HCT116 (cell line): Measurements from ENCODE around the gene ARHGAP42. TPM values are rescaled to one million over a fixed set of nuclear protein-coding genes. Genes with fewer than 3 reads are reported as not detected.

Source experiments
- ATAC-seq: fragments of 200-7000 bp; cut with Tn5 transposase; 2 replicates; pipeline ENCODE4 v1.9.1; 2020; ENCODE audit warnings: mild to moderate bottlenecking, moderate library complexity
- BruUV-seq: library from RNA; stranded (reverse); fragments of 400-500 nt; replicated peaks from 2 replicates; lab custom pipeline; 2021; lab: Mats Ljungman, UMichigan
- CTCF ChIA-PET: fragments of 300-600 bp; sonication (Branson Sonifier 250); formaldehyde crosslinking; loops from one replicate; lab custom pipeline; 2021; ENCODE audit warnings: antibody characterized with exemption; lab: Charles Lee
- POLR2A ChIA-PET: fragments of 300-600, 350-600 bp; sonication (Branson Sonifier 250); formaldehyde crosslinking; loops from one replicate; lab custom pipeline; 2021; ENCODE audit warnings: antibody characterized with exemption; lab: Charles Lee
- RAD21 ChIA-PET, 2 experiments: fragments of 300-600 bp; sonication (Branson Sonifier 250); formaldehyde crosslinking; loops; one replicate each; lab custom pipeline; 2023; ENCODE audit warnings: low total read pairs in 2 of 2; ENCODE audit not compliant: uncharacterized antibody in 2 of 2, unreplicated experiment in 2 of 2, low non-redundant PET in 1 of 2; lab: Charles Lee
- DNase-seq: peaks from one replicate; pipeline ENCODE4 v3.0.0-alpha.2; 2010; ENCODE audit warnings: low read depth, low spot score
- H2AFZ ChIP-seq: fragments of 200-600 bp; shearing (Covaris generic), sonication (generic); 2 replicates; pipeline ENCODE4 v1.6.1; 2017; ENCODE audit warnings: low read depth, mixed run types, mixed read lengths, antibody characterized with exemption, low read length; ENCODE audit not compliant: poor library complexity, severe bottlenecking
- H3K27ac ChIP-seq: 2 replicates; pipeline ENCODE4 v1.5.1; 2012; ENCODE audit warnings: low read depth, low read length
- H3K27me3 ChIP-seq: fragments of 200-600 bp; sonication (generic); 2 replicates; pipeline ENCODE4 v1.6.1; 2016; ENCODE audit warnings: mixed run types, low read length, mixed read lengths; ENCODE audit not compliant: insufficient read depth
- H3K36me3 ChIP-seq, 2 experiments: fragments of 200-500 bp in 1 of 2; fragments of 200-600 bp in 1 of 2; sonication (Bioruptor generic) in 1 of 2; sonication (generic) in 1 of 2; 2 replicates each; pipeline versions ENCODE4 v1.5.1 to v1.6.1; 2014 to 2016; ENCODE audit warnings: low read length in 2 of 2, inconsistent platforms in 1 of 2, mixed read lengths in 1 of 2, mixed run types in 1 of 2; ENCODE audit not compliant: insufficient read depth in 2 of 2, control insufficient read depth in 1 of 2
- H3K4me1 ChIP-seq, 2 experiments: fragments of 200-600 bp in 1 of 2; sonication (generic) in 1 of 2; 2 replicates each; pipeline versions ENCODE4 v1.5.1 to v1.6.1; 2012 to 2017; ENCODE audit warnings: low read length in 2 of 2, inconsistent platforms in 1 of 2, mild to moderate bottlenecking in 1 of 2, mixed read lengths in 1 of 2, mixed run types in 1 of 2, moderate library complexity in 1 of 2; ENCODE audit not compliant: insufficient read depth in 2 of 2, control insufficient read depth in 1 of 2
- H3K4me2 ChIP-seq: fragments of 200-600 bp; sonication (generic); 2 replicates; pipeline ENCODE4 v1.6.1; 2017; ENCODE audit warnings: mixed run types, low read length, mixed read lengths
- H3K4me3 ChIP-seq, 2 experiments: fragments of 200-600 bp in 1 of 2; sonication (generic) in 1 of 2; replicated peaks in 1 of 2; 2 replicates each; pipeline ENCODE4 v1.5.1; 2011 to 2016; ENCODE audit warnings: low read length in 2 of 2, control low read depth in 1 of 2, low read depth in 1 of 2, mild to moderate bottlenecking in 1 of 2, mixed read lengths in 1 of 2, mixed run types in 1 of 2
- H3K79me2 ChIP-seq: fragments of 200-600 bp; sonication (generic); 2 replicates; pipeline ENCODE4 v1.6.1; 2017; ENCODE audit warnings: mild to moderate bottlenecking, mixed run types, low read length, moderate library complexity, mixed read lengths; ENCODE audit not compliant: insufficient read depth
- H3K9ac ChIP-seq: fragments of 200-600 bp; sonication (generic); 2 replicates; pipeline ENCODE4 v1.6.1; 2016; ENCODE audit warnings: low read length, mixed read lengths
- H3K9me2 ChIP-seq: fragments of 200-600 bp; sonication (generic), shearing (Covaris generic); 2 replicates; pipeline ENCODE4 v1.6.1; 2017; ENCODE audit warnings: mixed run types, mild to moderate bottlenecking, moderate library complexity; ENCODE audit not compliant: insufficient read depth
- H3K9me3 ChIP-seq, 2 experiments: fragments of 200-500 bp in 1 of 2; fragments of 200-600 bp in 1 of 2; sonication (Bioruptor generic) in 1 of 2; sonication (generic) in 1 of 2; 2 replicates each; pipeline ENCODE4 v1.6.1; 2014 to 2017; ENCODE audit warnings: low read length in 2 of 2, mixed read lengths in 2 of 2, inconsistent platforms in 1 of 2, low read depth in 1 of 2, mild to moderate bottlenecking in 1 of 2, mixed run types in 1 of 2, moderate library complexity in 1 of 2; ENCODE audit not compliant: control insufficient read depth in 1 of 2, insufficient read depth in 1 of 2
- H4K20me1 ChIP-seq: fragments of 200-600 bp; sonication (generic), shearing (Covaris generic); 2 replicates; pipeline ENCODE4 v1.6.1; 2017; ENCODE audit warnings: mixed run types, mild to moderate bottlenecking, moderate library complexity; ENCODE audit not compliant: insufficient read depth
- CBX3 ChIP-seq: IDR thresholded peaks from 2 replicates; pipeline ENCODE4 v1.6.1; 2012; ENCODE audit warnings: low read depth
- CEBPB ChIP-seq: IDR thresholded peaks from 2 replicates; pipeline ENCODE4 v1.6.1; 2012; ENCODE audit warnings: low read depth
- EGR1 ChIP-seq: IDR thresholded peaks from 2 replicates; pipeline ENCODE4 v1.6.1; 2012; ENCODE audit warnings: low read depth
- ELF1 ChIP-seq: IDR thresholded peaks from 2 replicates; pipeline ENCODE4 v1.6.1; 2012; ENCODE audit warnings: low read depth, borderline replicate concordance
- EZH2 ChIP-seq: fragments of 200-600 bp; sonication (generic); IDR thresholded peaks from 2 replicates; pipeline ENCODE4 v1.6.1; 2017; ENCODE audit warnings: antibody characterized with exemption, mixed run types
- EZH2phosphoT487 ChIP-seq: fragments of 200-600 bp; IDR thresholded peaks from 2 replicates; pipeline ENCODE4 v1.6.1; 2018; ENCODE audit warnings: antibody characterized with exemption, borderline replicate concordance
- FOSL1 ChIP-seq: IDR thresholded peaks from 2 replicates; pipeline ENCODE4 v1.6.1; 2012; ENCODE audit warnings: low read depth
- JUND ChIP-seq: IDR thresholded peaks from 2 replicates; pipeline ENCODE4 v1.6.1; 2012
- POLR2A ChIP-seq: IDR thresholded peaks from 2 replicates; pipeline ENCODE4 v1.7.0; 2011; ENCODE audit warnings: borderline replicate concordance; ENCODE audit not compliant: insufficient read depth, insufficient read length; ENCODE audit errors: extremely low read depth
- POLR2AphosphoS5 ChIP-seq: IDR thresholded peaks from 2 replicates; pipeline ENCODE4 v1.6.1; 2011; ENCODE audit warnings: mild to moderate bottlenecking, low read depth, low read length, moderate library complexity
- RAD21 ChIP-seq: IDR thresholded peaks from 2 replicates; pipeline ENCODE4 v1.6.1; 2012; ENCODE audit warnings: low read depth, mild to moderate bottlenecking
- SIN3A ChIP-seq: IDR thresholded peaks from 2 replicates; pipeline ENCODE4 v1.6.1; 2012; ENCODE audit warnings: low read depth
- SP1 ChIP-seq: IDR thresholded peaks from 2 replicates; pipeline ENCODE4 v1.6.1; 2012; ENCODE audit warnings: low read depth
- SRF ChIP-seq: IDR thresholded peaks from 2 replicates; pipeline ENCODE4 v1.6.1; 2012; ENCODE audit warnings: low read depth
- TCF7L2 ChIP-seq: IDR thresholded peaks from 2 replicates; pipeline ENCODE4 v1.7.0; 2011; ENCODE audit warnings: borderline replicate concordance, inconsistent platforms; ENCODE audit not compliant: insufficient read depth, insufficient read length; ENCODE audit errors: extremely low read depth
- YY1 ChIP-seq: IDR thresholded peaks from 2 replicates; pipeline ENCODE4 v1.6.1; 2011; ENCODE audit warnings: low read length, low read depth, moderate library complexity, mild to moderate bottlenecking; ENCODE audit not compliant: insufficient replicate concordance; ENCODE audit errors: extremely low read depth
- ZNF274 ChIP-seq: fragments of 200-500 bp; sonication (Bioruptor generic); IDR thresholded peaks from 2 replicates; pipeline ENCODE4 v1.6.1; 2014; ENCODE audit warnings: mild to moderate bottlenecking, low read depth, low read length, inconsistent platforms
- intact Hi-C: fragments of 100-400 bp; cut with micrococcal nuclease; formaldehyde crosslinking; loops from 2 replicates; pipeline ENCODE4 v1.10.0; 2022
- total RNA-seq: library from RNA; stranded (reverse); gene quantifications from one replicate; pipeline ENCODE4 v1.2.1, GENCODE V29; 2021; ENCODE audit not compliant: unreplicated experiment
- TF ChIP-seq, protein P1 (sequence below): IDR thresholded peaks from 2 replicates; pipeline ENCODE4 v1.6.1; 2012
- TF ChIP-seq, protein P2 (sequence below), 3 experiments: fragments of 200-600 bp in 1 of 3; sonication (generic) in 1 of 3; IDR thresholded peaks in 2 of 3; conservative IDR thresholded peaks in 1 of 3; 2 replicates each; pipeline ENCODE4 v1.5.1; 2012 to 2017; ENCODE audit warnings: low read depth in 2 of 3, low read length in 2 of 3, antibody characterized with exemption in 1 of 3, borderline replicate concordance in 1 of 3, control low read depth in 1 of 3, mild to moderate bottlenecking in 1 of 3, mixed read lengths in 1 of 3, mixed run types in 1 of 3, moderate library complexity in 1 of 3; ENCODE audit not compliant: insufficient read depth in 1 of 3
- TF ChIP-seq, protein P3 (sequence below): IDR thresholded peaks from 2 replicates; pipeline ENCODE4 v1.6.1; 2012

ARHGAP42 gene
- total RNA-seq, 1 experiment from 2014 or later = 12.3 TPM

DNA sequence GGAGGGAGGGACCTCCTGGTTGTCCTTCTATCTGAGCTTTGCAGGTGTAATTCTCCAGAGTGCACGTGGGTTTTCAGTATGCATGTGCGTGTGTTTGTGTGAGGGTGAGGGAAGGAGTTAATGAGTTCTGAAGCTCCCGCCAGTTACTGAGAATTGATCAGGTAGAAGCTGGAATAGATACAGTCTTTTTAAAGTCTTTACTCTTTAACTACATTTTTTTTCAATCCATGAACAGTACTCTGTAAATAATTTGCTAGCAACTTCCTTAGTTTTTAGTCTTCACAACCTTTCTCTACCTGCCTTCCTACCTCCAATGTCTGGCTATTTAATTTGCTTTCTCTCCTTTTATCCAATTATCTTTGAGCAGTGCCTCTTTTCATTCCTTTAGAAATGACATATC lies 25.5 kb downstream of the ARHGAP42 start:
- Histone ChIP-seq H3K27ac (no peak overlapping the region), H3K27me3 (no peaks in the 10 kb centered on the region), H3K4me3 (no peak overlapping the region), H2AFZ (no peak overlapping the region), H4K20me1 (no peaks in the 10 kb centered on the region), H3K9me2 (no peaks in the 10 kb centered on the region), H3K79me2 (peaks cover 57% of the 10 kb centered on the region), H3K9ac (no peak overlapping the region), H3K36me3 (no peaks in the 10 kb centered on the region), H3K9me3 (no peaks in the 10 kb centered on the region), H3K4me1 (peaks cover 7 to 27% of the 10 kb centered on the region in 2 experiments; a peak in 3 of 4 replicates), H3K4me2 (no peak overlapping the region)
- BruUV-seq = no TSS peak
- no peak for DNase-seq
- CTCF ChIA-PET = no interaction called here
- POLR2A ChIA-PET = no interaction called here
- ATAC-seq = no peak
- TF ChIP-seq SIN3A = no peak
- no peak for TF ChIP-seq EZH2
- TF ChIP-seq FOSL1 = no peak
- TF ChIP-seq TCF7L2 = no peak
- no peak for TF ChIP-seq EZH2phosphoT487
- TF ChIP-seq, protein P1, sequence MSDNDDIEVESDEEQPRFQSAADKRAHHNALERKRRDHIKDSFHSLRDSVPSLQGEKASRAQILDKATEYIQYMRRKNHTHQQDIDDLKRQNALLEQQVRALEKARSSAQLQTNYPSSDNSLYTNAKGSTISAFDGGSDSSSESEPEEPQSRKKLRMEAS = no peak
- TF ChIP-seq, protein P2, sequence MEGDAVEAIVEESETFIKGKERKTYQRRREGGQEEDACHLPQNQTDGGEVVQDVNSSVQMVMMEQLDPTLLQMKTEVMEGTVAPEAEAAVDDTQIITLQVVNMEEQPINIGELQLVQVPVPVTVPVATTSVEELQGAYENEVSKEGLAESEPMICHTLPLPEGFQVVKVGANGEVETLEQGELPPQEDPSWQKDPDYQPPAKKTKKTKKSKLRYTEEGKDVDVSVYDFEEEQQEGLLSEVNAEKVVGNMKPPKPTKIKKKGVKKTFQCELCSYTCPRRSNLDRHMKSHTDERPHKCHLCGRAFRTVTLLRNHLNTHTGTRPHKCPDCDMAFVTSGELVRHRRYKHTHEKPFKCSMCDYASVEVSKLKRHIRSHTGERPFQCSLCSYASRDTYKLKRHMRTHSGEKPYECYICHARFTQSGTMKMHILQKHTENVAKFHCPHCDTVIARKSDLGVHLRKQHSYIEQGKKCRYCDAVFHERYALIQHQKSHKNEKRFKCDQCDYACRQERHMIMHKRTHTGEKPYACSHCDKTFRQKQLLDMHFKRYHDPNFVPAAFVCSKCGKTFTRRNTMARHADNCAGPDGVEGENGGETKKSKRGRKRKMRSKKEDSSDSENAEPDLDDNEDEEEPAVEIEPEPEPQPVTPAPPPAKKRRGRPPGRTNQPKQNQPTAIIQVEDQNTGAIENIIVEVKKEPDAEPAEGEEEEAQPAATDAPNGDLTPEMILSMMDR (IDR thresholded peaks at IDR 0.05 in 2 of 3, conservative IDR thresholded peaks at IDR 0.05 in 1 of 3; ENCODE audit: borderline replicate concordance in 1 of 3, insufficient read depth in 1 of 3, low read depth in 2 of 3, low read length in 2 of 3) = no peak
- no peak for TF ChIP-seq SRF
- no peak for TF ChIP-seq SP1
- no peak for TF ChIP-seq POLR2A
- no peak for TF ChIP-seq ELF1
- no peak for TF ChIP-seq EGR1
- no peak for TF ChIP-seq CBX3
- TF ChIP-seq POLR2AphosphoS5 = no peak
- TF ChIP-seq YY1 = no peak
- TF ChIP-seq JUND = no peak
- TF ChIP-seq, protein P3, sequence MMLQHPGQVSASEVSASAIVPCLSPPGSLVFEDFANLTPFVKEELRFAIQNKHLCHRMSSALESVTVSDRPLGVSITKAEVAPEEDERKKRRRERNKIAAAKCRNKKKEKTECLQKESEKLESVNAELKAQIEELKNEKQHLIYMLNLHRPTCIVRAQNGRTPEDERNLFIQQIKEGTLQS = no peak
- TF ChIP-seq ZNF274 = no peak
- no peak for TF ChIP-seq RAD21
- no peak for TF ChIP-seq CEBPB
- intact Hi-C loops = no loop called here
- RAD21 ChIA-PET = no interaction called here
